Measurements from ENCODE around the gene NBPF1. TPM values are rescaled to one million over a fixed set of nuclear protein-coding genes. Genes with fewer than 3 reads are reported as not detected.
"Not testable (repeated sequence)": the region's sequence is repeated elsewhere in the genome, so short reads cannot be mapped to it uniquely, and the experiment has no call there.

NBPF1 gene
- polyA plus RNA-seq, 3 donors: 67.3 to 95.4 (median 76.8) TPM

GRCh38 chr1:16643476-16644192 is 30.3 kb upstream of the NBPF1 start:
- not testable (repeated sequence) for DNase-seq

GRCh38 chr1:16643001-16643411 is 29.6 kb upstream of the NBPF1 start:
- DNase-seq: not testable (repeated sequence)

GRCh38 chr1:16642025-16642966 is 28.9 kb upstream of the NBPF1 start:
- not testable (repeated sequence) for DNase-seq

GRCh38 chr1:16641159-16641975 is 28.0 kb upstream of the NBPF1 start:
- DNase-seq: not testable (repeated sequence)

GRCh38 chr1:16639091-16640031 is 26.0 kb upstream of the NBPF1 start:
- not testable (repeated sequence) for DNase-seq

GRCh38 chr1:16637941-16638778 is 24.8 kb upstream of the NBPF1 start:
- DNase-seq: not testable (repeated sequence)

GRCh38 chr1:16636551-16637195 is 23.3 kb upstream of the NBPF1 start:
- DNase-seq: not testable (repeated sequence)

- not testable (repeated sequence) for DNase-seq
Observed at GRCh38 chr1:16635959-16636358, 22.6 kb upstream of the NBPF1 start.

- DNase-seq: not testable (repeated sequence)
Observed at GRCh38 chr1:16633540-16634282, 20.3 kb upstream of the NBPF1 start.

GRCh38 chr1:16632044-16632850 is 18.9 kb upstream of the NBPF1 start:
- DNase-seq: not testable (repeated sequence)

- no peak for DNase-seq
Observed at GRCh38 chr1:16631248-16632043, 18.1 kb upstream of the NBPF1 start.

GRCh38 chr1:16630661-16631247 is 17.4 kb upstream of the NBPF1 start:
- no peak for DNase-seq

- DNase-seq: not testable (repeated sequence)
Observed at GRCh38 chr1:16629916-16630530, 16.7 kb upstream of the NBPF1 start.

GRCh38 chr1:16628361-16629111 is 15.2 kb upstream of the NBPF1 start:
- DNase-seq: no peak

- DNase-seq: not testable (repeated sequence)
Observed at GRCh38 chr1:16626409-16626983, 13.1 kb upstream of the NBPF1 start.

All from renal pelvis (tissue), 4 donors.